Testis (tissue), 2 donors: ENCODE measurements around the gene ACSS1.

Source experiments
- POLR2A ChIP-seq: fragments of 450-650 bp; IDR thresholded peaks from one replicate; pipeline ENCODE4 v1.6.1; 2017; ENCODE audit warnings: antibody characterized with exemption, mild to moderate bottlenecking, moderate library complexity
- TF ChIP-seq, protein P1 (sequence below), 3 experiments: fragments of 450-650 bp in 2 of 3; fragments of 200-600 bp in 1 of 3; sonication (generic) in 1 of 3; IDR thresholded peaks; one replicate each; pipeline ENCODE4 v1.5.1; 2016 to 2019; ENCODE audit warnings: antibody characterized with exemption in 3 of 3, mild to moderate bottlenecking in 2 of 3, moderate library complexity in 1 of 3

DNA sequence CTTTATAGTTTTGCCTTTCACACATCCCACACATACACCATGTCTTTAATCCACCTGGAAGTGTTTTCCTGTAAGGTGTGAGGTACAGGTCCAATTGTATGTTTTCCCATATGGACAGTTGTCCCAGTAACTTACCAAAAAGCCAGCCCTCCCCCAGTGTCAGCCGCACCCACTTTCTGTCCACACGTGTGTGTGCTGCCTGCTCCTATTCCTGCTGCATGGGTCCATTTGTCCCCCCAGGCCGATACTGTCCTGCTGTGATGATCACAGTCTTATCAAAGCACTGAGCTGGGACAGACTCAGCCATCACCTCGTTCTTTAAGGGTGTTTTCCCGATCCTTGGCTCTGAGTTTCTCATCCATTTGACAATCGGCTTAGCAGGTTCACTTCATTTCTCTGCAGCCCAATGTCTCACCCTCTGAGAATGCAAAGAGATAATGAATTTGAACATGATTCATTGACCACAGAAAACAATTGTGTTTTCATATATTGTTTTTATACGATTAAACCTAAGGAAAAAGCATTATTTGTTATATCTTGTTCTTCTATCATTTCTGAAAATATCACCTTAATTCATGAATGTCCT lies 14.4 kb upstream of the ACSS1 start:
- TF ChIP-seq, protein P1, sequence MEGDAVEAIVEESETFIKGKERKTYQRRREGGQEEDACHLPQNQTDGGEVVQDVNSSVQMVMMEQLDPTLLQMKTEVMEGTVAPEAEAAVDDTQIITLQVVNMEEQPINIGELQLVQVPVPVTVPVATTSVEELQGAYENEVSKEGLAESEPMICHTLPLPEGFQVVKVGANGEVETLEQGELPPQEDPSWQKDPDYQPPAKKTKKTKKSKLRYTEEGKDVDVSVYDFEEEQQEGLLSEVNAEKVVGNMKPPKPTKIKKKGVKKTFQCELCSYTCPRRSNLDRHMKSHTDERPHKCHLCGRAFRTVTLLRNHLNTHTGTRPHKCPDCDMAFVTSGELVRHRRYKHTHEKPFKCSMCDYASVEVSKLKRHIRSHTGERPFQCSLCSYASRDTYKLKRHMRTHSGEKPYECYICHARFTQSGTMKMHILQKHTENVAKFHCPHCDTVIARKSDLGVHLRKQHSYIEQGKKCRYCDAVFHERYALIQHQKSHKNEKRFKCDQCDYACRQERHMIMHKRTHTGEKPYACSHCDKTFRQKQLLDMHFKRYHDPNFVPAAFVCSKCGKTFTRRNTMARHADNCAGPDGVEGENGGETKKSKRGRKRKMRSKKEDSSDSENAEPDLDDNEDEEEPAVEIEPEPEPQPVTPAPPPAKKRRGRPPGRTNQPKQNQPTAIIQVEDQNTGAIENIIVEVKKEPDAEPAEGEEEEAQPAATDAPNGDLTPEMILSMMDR (IDR thresholded peaks at IDR 0.05), result no peak
- no peak for TF ChIP-seq POLR2A
